K562 (cell line): ENCODE data around the gene SEL1L. TPM values are rescaled to one million over a fixed set of nuclear protein-coding genes. Genes with fewer than 3 reads are reported as not detected.

Source experiments
- EGR1 ChIP-seq: fragments of 450-650 bp; conservative IDR thresholded peaks from 2 replicates; pipeline ENCODE4 v1.6.1; 2017; ENCODE audit warnings: mild to moderate bottlenecking
- ELF4 ChIP-seq: fragments of 450-650 bp; formaldehyde crosslinking; IDR thresholded peaks from 2 replicates; pipeline ENCODE4 v1.4.0; 2022; ENCODE audit warnings: missing genetic modification characterization
- EP400 ChIP-seq: fragments of 450-650 bp; IDR thresholded peaks from 2 replicates; pipeline ENCODE4 v1.6.1; 2017; ENCODE audit warnings: antibody characterized with exemption, mild to moderate bottlenecking, moderate library complexity
- HMGN3 ChIP-seq: IDR thresholded peaks from 2 replicates; pipeline ENCODE4 v1.6.1; 2011; ENCODE audit warnings: borderline replicate concordance, low read depth, mild to moderate bottlenecking, mixed read lengths, low read length; ENCODE audit not compliant: insufficient read length; ENCODE audit errors: extremely low read depth
- MEIS2 ChIP-seq: fragments of 450-650 bp; IDR thresholded peaks from 2 replicates; pipeline ENCODE4 v1.6.1; 2014; ENCODE audit warnings: mild to moderate bottlenecking; ENCODE audit not compliant: partially characterized antibody
- NCOA4 ChIP-seq: fragments of 450-650 bp; IDR thresholded peaks from 2 replicates; pipeline ENCODE4 v1.6.1; 2018; ENCODE audit warnings: mild to moderate bottlenecking; ENCODE audit not compliant: partially characterized antibody
- PRDM10 ChIP-seq: fragments of 450-650 bp; IDR thresholded peaks from 2 replicates; pipeline ENCODE4 v1.6.1; 2018; ENCODE audit not compliant: partially characterized antibody
- SFPQ ChIP-seq: fragments of 200-400 bp; formaldehyde crosslinking; IDR thresholded peaks from 2 replicates; pipeline ENCODE4 v1.6.1; 2017; ENCODE audit warnings: mild to moderate bottlenecking, low read depth, low read length, moderate library complexity
- U2AF1 ChIP-seq: fragments of 200-400 bp; formaldehyde crosslinking; optimal IDR thresholded peaks from 2 replicates; pipeline ENCODE3; 2017; ENCODE audit warnings: mild to moderate bottlenecking, low read depth, low read length, moderate library complexity
- U2AF2 ChIP-seq: fragments of 200-400 bp; formaldehyde crosslinking; optimal IDR thresholded peaks from 2 replicates; pipeline ENCODE3; 2017; ENCODE audit warnings: low read depth, mild to moderate bottlenecking, low read length
- ZBTB11 ChIP-seq, 3 experiments: fragments of 200-800 bp in 1 of 3; fragments of 250-450 bp in 1 of 3; fragments of 450-650 bp in 1 of 3; sonication (Bioruptor Pico) in 1 of 3; sonication (Bioruptor generic) in 1 of 3; formaldehyde crosslinking in 1 of 3; IDR thresholded peaks; 2 replicates each; pipeline versions ENCODE4 v1.6.1 to v1.8.0; 2016 to 2022; ENCODE audit warnings: mild to moderate bottlenecking in 2 of 3, missing genetic modification characterization in 2 of 3, missing compliant biosample characterization in 1 of 3, moderate library complexity in 1 of 3
- ZNF395 ChIP-seq: fragments of 200-800 bp; sonication (Bioruptor generic); IDR thresholded peaks from 2 replicates; pipeline ENCODE4 v1.6.1; 2017; ENCODE audit warnings: missing genetic modification characterization, missing compliant biosample characterization
- ZNF79 ChIP-seq: fragments of 250-450 bp; sonication (Bioruptor Pico); IDR thresholded peaks from 2 replicates; pipeline ENCODE4 v1.4.0; 2020; ENCODE audit warnings: low read depth, mild to moderate bottlenecking, moderate library complexity
- polyA plus RNA-seq, 8 experiments: library from polyadenylated mRNA; depleted of rRNA in 4 of 8; stranded (reverse) in 5 of 8; unstranded in 3 of 8; fragments of >200 nt; fragmentation: Nextera tagmentation in 2 of 8; fragmentation: Illumina TruSeq in 1 of 8; extraction: Ambion mirVana in 2 of 8; extraction: Trizol in 1 of 8; gene quantifications; 2 replicates each; pipeline versions ENCODE4 v1.2.1 to v1.2.3, GENCODE V29; 2011 to 2014; ENCODE audit warnings: inconsistent platforms in 1 of 8, missing spikeins in 1 of 8
- total RNA-seq, 7 experiments: library from RNA; depleted of rRNA in 6 of 7; stranded (reverse); fragments of >200 nt in 6 of 7; fragmentation: Illumina TruSeq in 2 of 7; extraction: Trizol in 2 of 7; gene quantifications; 2 replicates each; pipeline versions ENCODE4 v1.2.1 to v1.2.3, GENCODE V29; 2011 to 2021; ENCODE audit warnings: low replicate concordance in 1 of 7

SEL1L gene
- total and polyA plus RNA-seq, 9 of the 15 experiments (the other 6 are each of a cell fraction or from before 2014, with no cell fraction given) = 7.7 to 21.1 (median 13.6) TPM

- TF ChIP-seq SFPQ (no peak), PRDM10 (peak; percentile 18), ZNF79 (CRISPR knock-in tag) (no peak), U2AF1 (no peak), NCOA4 (no peak), EGR1 (no peak), ZBTB11 (CRISPR knock-in tag; IDR thresholded peaks at IDR 0.05) (peak in 1 of 3 experiments; percentile 64; a peak in 2 of 6 replicates), U2AF2 (no peak), ELF4 (CRISPR knock-in tag) (no peak), MEIS2 (peak; percentile 98), EP400 (peak; percentile 64), HMGN3 (peak; percentile 55), ZNF395 (CRISPR knock-in tag) (peak; percentile 84; the same call in 1 of the 2 replicates)
These were observed 106.2 kb downstream of the SEL1L start (continued) for GRCh38 chr14:81427348-81428058.
